Glomerular visceral epithelial cell (primary cell): ENCODE results near the gene SLC39A13.

ENCODE experiments used
- DNase-seq: peaks from one replicate; pipeline ENCODE4 v3.0.0-alpha.2; 2016; ENCODE audit errors: extremely low spot score

Gene SLC39A13

DNA sequence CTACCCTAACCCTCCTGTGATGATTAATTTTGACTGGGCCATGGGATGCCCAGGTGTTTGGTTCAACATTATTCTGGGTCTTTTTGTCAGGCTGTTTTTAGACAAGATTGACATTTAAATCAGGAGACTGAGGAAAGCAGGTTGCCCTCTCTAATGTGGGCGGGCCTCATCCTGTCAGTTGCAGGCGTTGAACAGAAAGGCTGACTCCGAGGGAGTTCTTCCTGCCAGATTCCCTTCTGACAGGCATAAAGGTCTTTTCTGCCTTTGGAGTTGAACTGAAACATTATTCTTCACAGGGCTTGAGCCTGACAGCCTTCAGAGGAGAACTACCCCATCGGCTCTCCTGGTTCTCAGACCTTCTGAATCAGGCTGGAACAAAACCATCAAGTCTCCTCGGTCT is 22.1 kb downstream of the SLC39A13 start:
- DNase-seq, result no peak

DNA sequence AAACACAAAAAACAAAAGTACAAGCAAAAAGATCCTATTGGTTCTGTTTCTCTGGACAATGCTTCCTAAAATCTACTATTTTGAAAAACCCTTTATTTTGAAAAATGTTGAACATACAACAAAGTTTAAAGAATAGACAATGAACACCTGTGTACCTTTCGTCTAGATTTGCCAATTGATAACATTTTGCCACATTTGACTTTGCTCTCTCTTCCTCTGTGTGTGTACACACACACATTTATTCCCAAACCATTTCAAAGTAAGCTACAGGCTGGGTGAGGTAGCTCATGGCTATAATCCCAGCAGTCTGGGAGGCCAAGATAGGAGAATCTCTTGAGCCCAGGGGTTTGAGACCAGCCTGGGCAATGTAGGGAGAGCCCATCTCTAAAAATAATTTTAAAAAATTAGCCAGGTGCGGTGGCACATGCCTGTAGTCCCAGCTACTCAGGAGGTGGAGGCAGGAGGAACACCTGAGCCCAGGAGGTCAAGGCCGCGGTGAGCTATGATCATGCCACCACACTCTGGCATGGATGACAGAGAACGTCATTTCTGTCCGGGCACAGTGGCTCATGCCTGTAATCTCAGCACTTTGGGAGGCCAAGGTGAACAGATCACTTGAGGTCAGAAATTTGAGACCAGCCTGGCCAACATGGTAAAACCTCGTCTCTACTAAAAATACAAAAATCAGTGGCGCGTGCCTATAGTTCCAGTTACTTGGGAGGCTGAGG is 23.1 kb downstream of the SLC39A13 start:
- no peak for DNase-seq

DNA sequence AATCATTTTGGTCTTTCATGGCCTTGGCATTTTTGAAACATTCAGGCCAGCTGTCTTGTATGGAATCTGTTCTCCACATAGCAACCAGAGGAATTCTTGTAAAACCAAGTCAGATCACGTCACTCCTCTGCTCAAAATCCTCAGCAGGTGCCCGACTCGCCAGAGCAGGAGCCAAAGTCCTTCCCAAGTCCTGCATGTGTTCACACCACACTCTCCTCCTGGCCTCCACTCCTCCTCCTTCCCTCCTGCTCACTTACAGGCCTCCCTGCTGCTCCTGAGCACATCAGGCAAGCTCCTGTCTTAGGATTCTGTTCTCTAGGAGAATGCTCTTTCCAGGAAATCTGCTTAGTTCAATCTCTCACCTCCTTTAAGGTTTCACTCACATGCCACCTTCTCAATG is 24.8 kb downstream of the SLC39A13 start:
- no peak for DNase-seq

DNA sequence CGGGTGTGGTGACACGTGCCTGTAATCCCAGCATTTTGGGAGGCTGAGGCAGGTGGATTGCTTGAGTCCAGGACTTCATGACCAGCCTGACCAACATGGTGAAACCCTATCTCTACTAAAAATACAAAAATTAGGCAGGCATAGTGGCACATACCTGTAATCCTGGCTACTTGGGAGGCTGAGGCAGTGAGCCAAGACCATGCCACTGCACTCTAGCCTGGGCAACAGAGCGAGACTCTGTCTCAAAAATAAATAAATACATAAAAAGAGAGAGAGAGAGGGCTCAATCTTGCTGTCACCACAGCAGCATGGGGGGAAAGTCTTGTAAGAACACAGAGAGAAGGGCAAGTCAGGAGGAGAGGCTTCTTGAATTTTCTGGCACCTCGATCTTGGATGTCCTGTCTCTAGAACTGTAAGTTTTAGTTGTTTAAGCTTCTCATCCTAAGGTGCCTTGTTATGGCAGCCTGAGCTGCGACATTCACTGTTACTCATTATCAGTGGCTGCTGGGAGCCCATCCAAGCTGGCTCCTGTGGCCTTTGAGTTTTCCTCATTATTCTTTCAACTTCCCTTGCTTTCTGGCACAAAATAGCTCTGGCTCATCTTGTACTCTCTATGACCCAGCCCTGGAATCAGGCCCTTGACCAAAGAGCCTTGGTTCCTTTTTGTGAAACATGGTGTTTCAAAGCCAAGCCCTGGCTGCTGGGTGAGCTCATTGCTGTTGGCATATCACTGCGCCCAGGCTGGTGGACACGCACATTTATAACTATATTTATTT is 25.8 kb downstream of the SLC39A13 start:
- DNase-seq, result no peak

DNA sequence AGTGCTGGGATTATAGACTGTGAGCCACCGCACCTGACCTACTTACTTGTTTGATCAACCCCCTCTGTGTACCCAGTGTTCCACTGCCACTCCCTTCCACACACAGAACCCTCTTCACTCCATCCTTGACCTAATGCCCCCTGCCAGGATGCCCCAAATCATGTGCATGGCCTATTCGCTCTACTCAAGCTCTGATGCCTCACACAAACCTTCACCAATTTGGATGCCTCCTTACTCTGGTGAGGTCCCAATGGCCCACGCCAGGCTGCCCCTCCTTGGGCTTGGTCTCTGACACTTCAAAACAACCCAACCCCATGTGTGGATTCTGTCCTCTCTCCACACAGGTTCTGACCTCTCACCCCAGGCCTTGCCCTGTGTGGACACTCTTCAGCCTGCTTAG is 27.3 kb downstream of the SLC39A13 start:
- DNase-seq, result no peak

DNA sequence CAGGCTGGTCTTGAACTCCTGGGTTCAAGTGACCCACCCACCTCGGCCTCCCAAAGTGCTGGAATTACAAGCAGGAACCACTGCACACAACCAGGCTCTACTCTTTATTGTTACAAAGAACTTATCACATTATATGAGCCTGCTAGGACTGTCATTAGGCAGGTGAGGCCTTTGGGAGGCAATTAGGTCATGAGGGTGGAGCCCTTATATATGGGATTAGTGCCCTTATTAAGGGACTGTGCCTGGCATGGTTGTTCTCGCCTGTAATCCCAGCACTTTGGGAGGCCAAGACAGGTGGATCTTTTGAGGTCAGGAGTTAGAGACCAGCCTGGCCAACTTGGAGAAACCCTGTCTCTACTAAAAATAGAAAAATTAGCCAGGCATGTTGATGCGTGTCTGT is 28.3 kb downstream of the SLC39A13 start:
- DNase-seq, result no peak

DNA sequence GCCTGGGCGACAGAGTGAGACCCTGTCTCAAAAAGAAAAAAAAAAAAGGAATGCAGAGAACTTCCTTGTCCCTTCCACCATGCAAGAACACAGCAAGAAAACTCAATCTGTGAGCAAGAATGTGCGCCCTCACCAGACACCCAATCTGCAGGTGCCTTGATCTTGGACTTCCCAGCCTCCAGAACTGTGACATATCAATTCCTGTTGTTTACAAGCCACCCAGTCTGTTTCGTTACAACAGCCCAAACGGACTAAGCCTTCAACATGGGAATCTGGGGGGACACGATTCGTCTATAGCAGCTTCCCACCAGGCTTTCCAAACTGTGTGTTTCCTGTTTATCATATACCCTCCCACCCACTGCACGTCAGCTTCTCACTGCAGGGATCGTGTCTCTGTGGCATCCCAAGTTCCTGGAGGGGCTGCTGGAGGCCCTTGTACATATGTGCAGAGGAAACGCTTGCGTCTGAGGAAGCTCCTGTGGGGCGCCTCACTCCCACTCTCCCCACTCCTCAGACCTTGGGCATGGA is 28.9 kb downstream of the SLC39A13 start:
- DNase-seq, result no peak

DNA sequence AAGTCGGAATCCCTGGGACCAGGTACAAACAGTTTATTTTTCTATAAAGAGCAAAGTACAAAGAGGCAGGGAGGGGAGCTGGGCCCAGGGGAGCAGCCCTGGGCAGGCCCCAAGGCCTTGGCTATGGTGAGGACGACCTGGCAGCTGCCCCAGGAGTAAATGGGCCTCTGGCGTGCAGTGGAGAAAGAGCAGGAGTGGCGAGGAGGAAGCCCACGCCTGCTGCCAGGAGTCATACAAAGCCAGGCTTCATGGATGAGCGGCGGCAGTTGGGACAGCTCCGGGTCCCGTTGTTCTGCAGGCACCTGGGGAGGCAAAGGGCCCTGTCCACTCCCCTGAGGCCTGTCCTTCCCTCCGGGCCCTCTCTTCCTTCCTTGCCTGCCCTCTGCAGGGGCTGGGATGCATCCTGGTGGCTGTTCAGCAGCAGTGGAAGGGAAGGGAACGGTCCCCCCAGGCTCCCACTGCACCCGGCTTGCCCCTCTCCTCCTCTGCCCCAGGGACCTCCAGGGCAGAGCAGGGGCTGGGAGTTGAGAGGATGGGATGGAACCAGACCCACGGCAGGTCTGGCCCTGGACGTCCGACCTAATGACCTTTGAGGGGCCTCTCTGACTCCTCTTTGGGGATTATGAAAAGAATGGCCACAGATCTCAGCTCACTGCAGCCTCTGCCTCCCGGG is 29.5 kb downstream of the SLC39A13 start:
- no peak for DNase-seq

DNA sequence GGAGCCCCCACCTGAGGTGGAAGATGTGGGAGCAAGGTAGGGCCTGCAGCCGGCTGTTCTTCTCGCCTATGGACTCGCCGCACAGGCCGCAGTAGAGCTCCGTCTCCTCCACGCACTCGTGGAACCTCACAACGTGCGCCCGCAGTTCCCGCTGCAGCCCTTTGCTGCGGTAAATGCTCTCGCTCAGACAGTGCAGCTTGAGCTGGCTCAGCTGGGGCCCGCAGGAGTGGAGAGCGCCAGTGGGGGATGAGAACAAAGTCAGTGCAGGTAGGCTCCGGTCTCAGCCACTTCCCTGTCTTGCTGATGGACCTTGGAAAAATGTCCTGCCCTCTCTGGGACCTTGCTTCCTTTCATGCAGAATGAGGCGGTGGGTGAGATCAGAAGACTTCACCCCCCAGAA is 30.3 kb downstream of the SLC39A13 start:
- no peak for DNase-seq

DNA sequence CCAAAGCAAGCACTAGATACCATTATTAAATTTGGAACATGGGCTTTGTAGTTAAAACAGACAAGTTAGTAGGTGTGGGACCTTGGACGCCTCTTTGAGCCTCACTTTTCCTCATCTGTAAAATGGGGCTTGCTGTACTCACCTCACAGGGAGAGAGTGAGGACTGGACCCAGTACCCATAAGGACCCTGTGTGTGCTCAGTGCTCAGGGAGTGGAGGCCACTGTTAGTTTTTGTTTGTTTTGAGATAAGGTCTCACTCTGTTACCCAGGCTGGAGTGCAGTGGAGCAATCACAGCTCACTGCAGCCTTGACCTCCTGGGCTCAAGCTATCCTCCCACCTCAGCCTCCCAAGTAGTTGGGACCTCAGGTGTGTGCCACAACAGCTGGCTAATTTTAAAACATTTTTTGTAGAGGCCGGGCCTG is 31.7 kb downstream of the SLC39A13 start:
- DNase-seq, result no peak

DNA sequence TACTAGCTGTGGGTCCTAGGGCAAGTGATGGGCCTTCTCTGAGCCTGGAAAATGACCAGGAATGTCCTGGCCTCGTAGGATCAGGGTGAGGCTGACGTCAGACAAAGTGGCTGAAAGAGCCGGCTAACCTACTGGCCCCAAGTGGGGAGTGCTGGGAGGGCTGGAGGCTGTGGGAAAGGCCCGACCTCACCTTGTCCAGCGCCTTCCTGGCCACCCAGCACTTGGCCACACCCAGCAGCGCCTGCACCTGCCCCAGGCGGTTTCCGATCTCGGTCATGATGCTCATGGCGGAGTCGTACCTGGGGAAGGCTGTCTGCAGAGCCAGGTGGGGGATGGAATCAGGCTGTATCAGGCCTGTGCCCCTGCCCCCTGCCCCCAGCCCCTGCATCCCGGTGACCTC is 33.0 kb downstream of the SLC39A13 start:
- no peak for DNase-seq

DNA sequence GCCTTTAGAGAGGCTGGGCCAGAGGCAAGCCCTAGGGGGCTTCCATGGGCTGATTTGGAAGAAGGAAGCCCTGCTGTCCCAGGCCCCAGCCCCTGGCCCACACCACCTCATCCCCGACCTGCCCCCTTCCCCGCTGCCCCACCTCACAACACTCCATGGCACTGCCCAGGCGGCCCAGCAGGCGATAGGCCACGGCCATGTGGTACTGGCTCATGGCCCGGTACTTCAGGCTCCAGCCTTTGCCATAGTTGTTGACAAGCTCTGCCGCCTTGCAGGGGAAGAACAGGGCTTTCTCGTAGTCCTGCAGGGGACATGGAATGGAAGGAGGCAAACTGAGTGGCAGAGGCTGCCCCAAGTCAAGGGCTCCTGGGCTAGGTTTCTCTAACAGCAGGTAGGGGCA is 34.1 kb downstream of the SLC39A13 start:
- no peak for DNase-seq

DNA sequence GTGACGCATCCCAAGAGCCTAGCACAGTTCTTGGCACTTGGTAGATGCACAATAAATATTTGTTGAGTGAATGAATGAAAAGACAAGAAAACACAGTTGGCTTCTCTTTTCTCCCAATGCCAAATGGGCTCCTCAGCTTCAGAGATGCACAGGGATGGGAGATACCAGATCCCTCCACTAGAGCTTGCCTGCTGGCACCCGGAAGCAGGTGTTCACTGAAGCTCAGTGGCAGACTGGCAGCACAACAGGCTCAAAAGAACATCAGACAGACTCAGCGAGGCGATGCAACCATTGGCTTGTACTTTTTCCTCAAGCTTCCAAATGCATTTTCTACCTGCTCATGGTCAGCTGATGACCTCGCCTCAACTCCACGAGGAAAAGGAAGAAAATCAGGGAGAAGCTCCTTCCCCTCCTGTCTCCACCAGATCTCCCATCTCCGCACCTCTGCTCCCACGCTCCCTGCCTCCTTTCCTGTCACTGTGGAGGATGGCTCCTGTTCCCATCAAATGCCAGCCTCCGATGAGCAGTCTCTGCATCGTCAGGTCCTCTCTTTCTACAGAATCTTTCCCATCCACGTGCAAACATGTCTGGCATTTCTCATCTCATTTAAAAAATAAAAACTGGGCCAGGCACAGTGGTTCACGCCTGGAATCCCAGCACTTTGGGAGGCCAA is 34.8 kb downstream of the SLC39A13 start:
- no peak for DNase-seq

DNA sequence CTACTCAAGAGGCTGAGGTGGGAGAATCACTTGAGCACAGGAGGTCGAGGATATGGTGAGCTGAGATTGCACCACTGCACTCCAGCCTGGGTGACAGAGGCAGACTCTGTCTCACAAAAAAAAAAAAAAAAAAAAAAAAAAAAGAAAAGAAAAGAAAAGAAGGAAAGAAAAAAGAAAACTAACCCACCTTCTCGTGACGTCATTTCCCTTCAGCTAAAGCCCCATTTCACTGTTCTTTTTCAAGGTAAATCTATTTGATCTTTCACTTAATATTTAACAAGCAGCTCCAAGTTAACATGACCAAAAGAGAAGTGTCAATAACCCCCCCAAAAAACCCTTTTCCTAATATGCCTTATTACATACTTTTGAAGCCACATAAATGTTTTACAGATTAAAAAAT is 35.4 kb downstream of the SLC39A13 start:
- no peak for DNase-seq

DNA sequence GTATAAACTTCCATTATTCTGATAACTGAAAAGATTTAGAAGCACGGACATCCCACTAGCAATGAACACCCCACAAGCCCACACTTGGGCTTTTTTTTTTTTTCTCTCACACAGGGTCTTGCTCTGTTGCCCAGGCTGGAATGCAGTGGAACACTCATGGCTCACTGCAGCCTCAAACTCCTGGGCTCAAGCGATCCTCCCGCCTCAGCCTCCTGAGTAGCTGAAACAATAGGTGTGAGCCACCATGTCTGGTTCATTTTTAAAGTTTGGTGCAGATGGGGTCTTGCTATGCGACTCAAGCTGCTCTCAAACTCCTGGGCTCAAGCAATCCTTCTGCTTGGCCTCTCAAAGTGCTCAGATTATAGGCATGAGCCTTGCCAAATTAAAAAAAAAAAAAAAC is 37.5 kb downstream of the SLC39A13 start:
- no peak for DNase-seq

DNA sequence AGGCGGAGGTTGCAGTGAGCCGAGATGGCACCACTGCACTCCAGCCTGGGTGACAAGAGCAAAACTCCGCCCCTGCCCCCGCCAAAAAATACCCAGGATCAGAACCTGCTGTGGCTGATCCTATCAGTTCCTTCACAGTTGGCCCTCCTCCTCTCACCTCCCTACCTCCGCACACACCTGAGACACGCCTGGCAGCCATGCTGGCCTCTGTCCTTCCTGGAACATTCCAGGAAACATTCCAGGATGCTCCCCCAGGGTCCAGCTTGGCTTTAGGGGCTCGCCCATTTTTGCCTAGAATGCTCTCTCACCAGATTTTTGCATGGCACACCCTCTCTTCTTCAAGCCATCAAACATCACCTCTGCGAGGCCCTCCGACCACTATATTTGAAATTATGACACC is 38.4 kb downstream of the SLC39A13 start:
- no peak for DNase-seq

DNA sequence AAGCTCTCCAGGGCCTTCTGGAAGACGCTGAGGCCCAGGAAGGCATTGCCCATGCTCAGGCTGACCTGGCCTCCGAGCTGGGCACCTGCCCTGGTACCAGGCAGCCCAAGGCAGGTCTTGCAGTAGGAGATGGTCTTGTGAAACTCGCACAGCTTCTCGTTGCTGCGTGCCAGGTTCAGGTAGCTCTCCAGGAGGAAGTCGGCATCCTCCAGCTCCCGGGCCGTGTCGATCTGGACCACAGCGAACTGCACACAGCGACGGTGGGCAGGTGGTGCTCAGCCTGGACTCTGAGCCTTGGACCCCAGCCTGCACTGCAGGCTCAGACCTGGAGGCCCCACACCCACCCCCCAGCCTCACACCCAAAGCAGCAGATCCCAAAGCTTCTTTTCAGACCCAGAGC is 39.5 kb downstream of the SLC39A13 start:
- DNase-seq, result no peak

DNA sequence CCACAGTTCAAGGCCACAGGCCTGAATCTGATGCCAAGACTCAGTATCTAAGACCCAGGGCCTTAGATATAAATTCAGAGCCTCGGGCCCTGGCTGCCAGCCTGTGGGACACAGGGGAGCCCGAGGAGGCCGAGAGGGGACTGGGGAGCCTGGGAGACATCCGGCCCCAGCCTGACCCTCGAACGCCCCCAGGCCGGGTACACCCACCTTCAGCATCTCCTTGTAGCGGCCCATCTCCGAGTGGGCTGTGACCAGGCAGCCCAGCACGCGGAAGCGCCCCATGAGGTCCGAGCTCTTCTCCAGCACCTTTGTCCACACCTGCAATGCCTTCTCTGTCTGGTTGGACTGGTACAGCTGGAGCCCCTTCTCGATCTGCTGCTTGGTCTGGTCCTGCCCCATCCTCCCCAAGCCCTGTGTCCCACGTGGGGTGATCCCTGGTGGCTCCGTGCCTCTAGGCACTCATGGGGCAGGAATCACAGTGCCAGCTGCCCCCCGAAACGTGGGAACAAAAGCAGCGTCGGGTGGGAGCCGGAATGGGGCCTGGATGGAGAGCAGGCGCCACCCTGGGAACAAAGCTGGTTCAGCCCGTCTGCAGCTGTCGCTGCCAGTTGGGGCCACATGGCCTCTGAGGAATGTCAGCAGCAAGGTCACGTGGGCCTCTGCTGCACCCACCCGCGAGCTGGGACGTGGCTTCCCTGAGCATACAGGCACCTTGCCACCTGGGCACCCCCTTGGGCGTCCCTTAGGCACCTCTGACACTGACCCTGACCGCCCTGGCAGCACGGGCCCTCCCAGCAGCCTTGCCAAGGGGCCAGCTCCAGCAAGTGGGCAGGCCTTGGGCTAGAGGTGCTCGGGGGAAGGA is 40.4 kb downstream of the SLC39A13 start, which contains the start of gene RAPSN:
Gene RAPSN (minus strand): TSS at position 571 of the 862 bp plus-strand sequence. CDS start 172 bp downstream, at position 399.
- DNase-seq, result no peak

DNA sequence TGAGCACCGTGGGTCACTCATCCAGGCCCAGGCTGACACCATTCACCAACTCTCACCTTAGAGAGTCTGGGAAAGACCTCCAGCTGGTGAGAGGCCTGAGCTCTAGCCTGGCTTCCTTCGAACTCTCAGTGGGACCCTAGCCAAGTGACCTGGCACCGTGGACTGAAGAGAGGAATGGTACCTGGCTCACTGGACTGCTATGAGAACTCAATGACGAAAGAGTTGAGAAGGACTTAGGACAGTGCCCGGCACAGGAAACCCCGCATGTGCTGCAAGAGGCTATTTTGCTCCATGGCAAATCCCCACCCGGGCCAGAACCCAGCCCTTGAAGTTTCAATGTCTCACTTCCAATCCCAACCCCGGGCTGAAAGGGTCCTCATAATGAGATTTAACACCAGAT is 41.2 kb downstream of the SLC39A13 start:
- no peak for DNase-seq

DNA sequence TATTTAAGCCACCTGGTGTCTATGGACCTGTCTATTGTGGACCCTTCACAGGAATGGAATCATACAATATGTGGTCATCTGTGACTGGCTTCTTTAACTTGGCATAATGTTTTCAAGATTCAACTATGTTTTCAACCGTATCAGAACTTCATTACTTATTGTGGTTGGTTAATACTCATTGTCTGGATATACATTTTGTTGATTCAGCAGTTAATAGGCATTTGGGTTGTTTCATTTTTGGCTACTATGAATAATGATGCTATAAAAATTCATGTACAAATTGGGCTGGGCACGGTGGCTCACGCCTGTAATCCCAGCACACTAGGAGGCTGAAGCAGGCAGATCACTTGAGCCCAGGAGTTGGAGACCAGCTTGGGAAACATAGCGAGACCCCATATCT is 43.0 kb downstream of the SLC39A13 start:
- no peak for DNase-seq

DNA sequence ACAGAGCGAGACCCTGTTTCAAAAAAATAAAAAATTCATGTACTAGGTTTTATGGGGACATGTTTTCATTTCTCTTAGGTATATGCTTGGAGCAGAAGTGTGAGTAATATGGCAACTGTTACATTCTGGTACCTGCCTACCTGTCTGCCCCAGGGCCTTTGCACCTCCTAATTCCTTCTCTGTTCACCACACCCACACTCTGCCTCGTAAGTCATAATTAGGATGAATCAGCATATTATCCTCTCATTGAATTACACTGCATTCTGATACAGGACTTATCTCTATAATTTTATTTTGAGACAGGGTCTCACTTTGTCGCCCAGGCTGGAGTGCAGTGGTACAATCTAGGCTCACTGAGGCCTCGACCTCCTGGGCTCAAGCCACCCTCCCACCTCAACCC is 43.6 kb downstream of the SLC39A13 start:
- DNase-seq, result no peak
